Heart left ventricle (tissue), 16 donors: Measurements from ENCODE around the gene SH3BP4. TPM values are rescaled to one million over a fixed set of nuclear protein-coding genes. Genes with fewer than 3 reads are reported as not detected.

ENCODE experiments used
- ATAC-seq, 4 donors: fragments of 200-7000 bp; cut with Tn5 transposase; one replicate each; pipeline ENCODE4 v1.9.1; 2020 to 2022; ENCODE audit warnings: moderate library complexity in 4 of 4, mild to moderate bottlenecking in 3 of 4, moderate number of reproducible peaks in 1 of 4
- DNase-seq, 5 donors: peaks; one replicate each; pipeline ENCODE4 v3.0.0-alpha.2; 2020
- H3K27ac ChIP-seq, 12 donors: fragments of 200-600 bp; sonication (generic) in 4 of 12; one replicate each; pipeline versions ENCODE4 v1.5.0 to v1.8.0; 2016 to 2022; ENCODE audit warnings: mild to moderate bottlenecking in 2 of 12
- H3K27me3 ChIP-seq, 9 donors: fragments of 200-600 bp; sonication (generic) in 2 of 9; one replicate each; pipeline versions ENCODE4 v1.5.1 to v1.8.0; 2016 to 2022; ENCODE audit warnings: mild to moderate bottlenecking in 3 of 9
- H3K36me3 ChIP-seq, 9 donors: fragments of 200-600 bp; sonication (generic) in 2 of 9; one replicate each; pipeline versions ENCODE4 v1.5.0 to v1.8.0; 2018 to 2022; ENCODE audit warnings: mild to moderate bottlenecking in 2 of 9
- H3K4me1 ChIP-seq, 12 donors: fragments of 200-600 bp; sonication (generic) in 4 of 12; one replicate each; pipeline versions ENCODE4 v1.5.0 to v1.8.0; 2016 to 2022; ENCODE audit warnings: mild to moderate bottlenecking in 3 of 12
- H3K4me3 ChIP-seq, 12 donors: fragments of 200-600 bp; sonication (generic) in 4 of 12; one replicate each; pipeline versions ENCODE4 v1.5.0 to v1.8.0; 2017 to 2022; ENCODE audit warnings: mild to moderate bottlenecking in 9 of 12, moderate library complexity in 4 of 12
- H3K9me3 ChIP-seq, 12 donors: fragments of 200-600 bp; sonication (generic) in 4 of 12; one replicate each; pipeline versions ENCODE4 v1.5.0 to v1.8.0; 2016 to 2022; ENCODE audit warnings: mild to moderate bottlenecking in 1 of 12
- CTCF ChIP-seq, 12 donors: fragments of 200-600 bp; sonication (generic) in 4 of 12; IDR thresholded peaks; one replicate each; pipeline versions ENCODE4 v1.5.0 to v1.8.0; 2018 to 2022; ENCODE audit warnings: antibody characterized with exemption in 12 of 12, mild to moderate bottlenecking in 5 of 12
- POLR2A ChIP-seq, 2 donors: fragments of 450-650 bp; IDR thresholded peaks; one replicate each; pipeline ENCODE4 v1.6.1; 2017; ENCODE audit warnings: antibody characterized with exemption in 2 of 2, mild to moderate bottlenecking in 2 of 2, moderate library complexity in 2 of 2
- WGBS, 4 donors: extraction: QIAGEN DNeasy Blood & Tissue Kit in 2 of 4; methylation state at CpG; one replicate each; pipeline versions ENCODE4 v1.1.5 to v1.1.7; 2013 to 2018; 5-methylcytosine and 5-hydroxymethylcytosine counted together
- intact Hi-C, 10 donors: fragments of 100-400 bp; cut with DNase I; formaldehyde crosslinking; loops; one replicate each; pipeline versions ENCODE4 v1.11.1 to v1.14.2; 2022
- polyA plus RNA-seq, 2 donors: library from polyadenylated mRNA; stranded (reverse); fragments of 200-250 nt; gene quantifications; one replicate each; pipeline ENCODE4 v1.2.3, GENCODE V29; 2013
- total RNA-seq, 9 donors: library from RNA; depleted of rRNA in 2 of 9; stranded (reverse); fragments of >200 nt in 2 of 9; fragmentation: NEBNext Ultra II Directional in 3 of 9; extraction: Animal tissue kit (Norgen Biotek cat#: 25700) in 3 of 9; gene quantifications; one replicate each; pipeline versions ENCODE4 v1.1.0 to v1.2.4, GENCODE V29; 2016 to 2023
- donor health status: ischemic (EF 13 %, LVEDD 7.1; RV severe dilation, severe dysfunction).
- donor health status: healthy with polysubstance abuse.
- donor health status: DM: no; HTN: yes; CAD: no.
- donor health status: DM: no; HTN: no; CAD: no.
- donor health status: ischemic (EF 25% LVEDD 6.9; RV normal size, moderate dysfunction).
- donor health status: ischemic (EF 25% LVEDD 5.7; RV mildly dilated, moderate dysfunction).
- donor health status: healthy.
- donor health status: DM: yes; HTN: yes; CAD: no.
- donor health status: ischemic (EF 35%, LVEDD 5.7; RV mildly dilated, moderate dysfunction).
- donor health status: nonischemic (EF 11% LVEDD 7.7; RV severe dilation, severe dysfunction).
- donor health status: DM: yes; HTN: yes; CAD: no.
- donor health status: PGD.
- donor health status: ischemic (EF 29% LVEDD 5.4; RV normal size, mild dysfunction).
- donor health status: nonischemic (EF 23%, LVEDD 6.1; RV moderate dilation, normal function).

The SH3BP4 gene
- total and polyA plus RNA-seq, 11 donors: 5.4 to 33.5 (median 12.4) TPM

- Histone ChIP-seq H3K9me3 (no peaks in the 10 kb centered on the region), H3K4me3 (no peak overlapping the region), H3K27ac (no peak overlapping the region), H3K4me1 (peaks cover 0 to 23% (median 6%) of the 10 kb centered on the region in 12 donors), H3K27me3 (no peaks in the 10 kb centered on the region), H3K36me3 (peaks cover 0 to 16% (median 7%) of the 10 kb centered on the region in 9 donors)
- ATAC-seq: peak in 1 of 4 donors; percentile 14
- no peak for TF ChIP-seq POLR2A (IDR thresholded peaks at IDR 0.05)
- TF ChIP-seq CTCF (IDR thresholded peaks at IDR 0.05): no peak
- intact Hi-C loops: loop anchor here in 4 of 10 donors (5.0 to 10.0 kb wide), 3 partner anchors 87 to 105 kb away; no protein-coding TSS in a partner anchor
- 77 to 91% (median 85%) methylated on average over 10 to 11 of the region's 11 CpGs for WGBS, 4 donors
- DNase-seq: no peak
Measured at GRCh38 chr2:234999740-235000425, 48.1 kb downstream of the SH3BP4 start.

- 78 to 82% (median 80%) methylated on average over 15 to 20 of the region's 20 CpGs for WGBS, 4 donors
- no peaks in the 10 kb centered on the region for H3K9me3 ChIP-seq
- TF ChIP-seq POLR2A (IDR thresholded peaks at IDR 0.05): no peak
- no peak for TF ChIP-seq CTCF (IDR thresholded peaks at IDR 0.05)
- DNase-seq (peak in 1 of 5 donors; percentile 18), ATAC-seq (no peak)
- peaks cover 0 to 16% (median 4%) of the 10 kb centered on the region in 9 donors for H3K36me3 ChIP-seq
- H3K27ac ChIP-seq: no peak overlapping the region
- H3K4me3 ChIP-seq: no peak overlapping the region
- H3K4me1 ChIP-seq: peaks cover 0 to 24% (median 13%) of the 10 kb centered on the region in 12 donors
- intact Hi-C loops: loop anchor here in 4 of 10 donors (5.0 to 10.0 kb wide), 3 partner anchors 87 to 104 kb away; no protein-coding TSS in a partner anchor
- no peaks in the 10 kb centered on the region for H3K27me3 ChIP-seq
Measured at GRCh38 chr2:235000426-235001236, 48.8 kb downstream of the SH3BP4 start.

GRCh38 chr2:235001237-235002133 lies 49.7 kb downstream of the SH3BP4 start:
- ATAC-seq: no peak
- 80 to 82% (median 81%) methylated on average over 25 of the region's 25 CpGs for WGBS, 4 donors
- no peak for DNase-seq
- Histone ChIP-seq H3K36me3 (peaks cover 0 to 15% (median 0%) of the 10 kb centered on the region in 9 donors), H3K27ac (no peak overlapping the region), H3K4me3 (no peak overlapping the region), H3K4me1 (peaks cover 0 to 30% (median 18%) of the 10 kb centered on the region in 12 donors), H3K27me3 (no peaks in the 10 kb centered on the region), H3K9me3 (no peaks in the 10 kb centered on the region)
- intact Hi-C loops: loop anchor here in 4 of 10 donors (5.0 to 10.0 kb wide), 3 partner anchors 86 to 103 kb away; no protein-coding TSS in a partner anchor
- TF ChIP-seq CTCF (IDR thresholded peaks at IDR 0.05) (no peak), POLR2A (IDR thresholded peaks at IDR 0.05) (no peak)
